ENCODE measurements around the gene C11orf65. TPM values are rescaled to one million over a fixed set of nuclear protein-coding genes. Genes with fewer than 3 reads are reported as not detected.
"Not testable (repeated sequence)": the region's sequence is repeated elsewhere in the genome, so short reads cannot be mapped to it uniquely, and the experiment has no call there.

The C11orf65 gene
- total RNA-seq, 1 donor = 1.1 TPM

GRCh38 chr11:108431370-108431769, 36.0 kb downstream of the C11orf65 start:
- Histone ChIP-seq H3K79me2 (ENCODE audit: insufficient read depth, low read length) (no peaks in the 10 kb centered on the region), H3K9me3 (ENCODE audit: low read depth, low read length) (no peaks in the 10 kb centered on the region), H2AFZ (ENCODE audit: low read length) (no peak overlapping the region), H3K4me2 (ENCODE audit: insufficient read depth, low read length) (no peak overlapping the region), H4K20me1 (ENCODE audit: insufficient read depth, low read length) (no peaks in the 10 kb centered on the region), H3K36me3 (ENCODE audit: insufficient read depth, low read length) (no peaks in the 10 kb centered on the region), H3K4me1 (ENCODE audit: insufficient read depth, low read length) (no peaks in the 10 kb centered on the region), H3K4me3 (ENCODE audit: insufficient read depth, low read length) (no peak overlapping the region), H3K27ac (ENCODE audit: low read depth, low read length) (no peak overlapping the region), H3K27me3 (ENCODE audit: insufficient read depth, low read length) (no peaks in the 10 kb centered on the region)
- no peak for DNase-seq (ENCODE audit: insufficient read length, low spot score, missing footprints)
- TF ChIP-seq, protein P1, sequence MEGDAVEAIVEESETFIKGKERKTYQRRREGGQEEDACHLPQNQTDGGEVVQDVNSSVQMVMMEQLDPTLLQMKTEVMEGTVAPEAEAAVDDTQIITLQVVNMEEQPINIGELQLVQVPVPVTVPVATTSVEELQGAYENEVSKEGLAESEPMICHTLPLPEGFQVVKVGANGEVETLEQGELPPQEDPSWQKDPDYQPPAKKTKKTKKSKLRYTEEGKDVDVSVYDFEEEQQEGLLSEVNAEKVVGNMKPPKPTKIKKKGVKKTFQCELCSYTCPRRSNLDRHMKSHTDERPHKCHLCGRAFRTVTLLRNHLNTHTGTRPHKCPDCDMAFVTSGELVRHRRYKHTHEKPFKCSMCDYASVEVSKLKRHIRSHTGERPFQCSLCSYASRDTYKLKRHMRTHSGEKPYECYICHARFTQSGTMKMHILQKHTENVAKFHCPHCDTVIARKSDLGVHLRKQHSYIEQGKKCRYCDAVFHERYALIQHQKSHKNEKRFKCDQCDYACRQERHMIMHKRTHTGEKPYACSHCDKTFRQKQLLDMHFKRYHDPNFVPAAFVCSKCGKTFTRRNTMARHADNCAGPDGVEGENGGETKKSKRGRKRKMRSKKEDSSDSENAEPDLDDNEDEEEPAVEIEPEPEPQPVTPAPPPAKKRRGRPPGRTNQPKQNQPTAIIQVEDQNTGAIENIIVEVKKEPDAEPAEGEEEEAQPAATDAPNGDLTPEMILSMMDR (IDR thresholded peaks at IDR 0.05; ENCODE audit: extremely low read depth, low read depth, low read length) = no peak

GRCh38 chr11:108417551-108417950, 49.8 kb downstream of the C11orf65 start:
- not testable (repeated sequence) for H3K27ac ChIP-seq (ENCODE audit: low read depth, low read length); H3K27me3 ChIP-seq (ENCODE audit: insufficient read depth, low read length); H3K9me3 ChIP-seq (ENCODE audit: low read depth, low read length); H3K4me3 ChIP-seq (ENCODE audit: insufficient read depth, low read length); H3K4me2 ChIP-seq (ENCODE audit: insufficient read depth, low read length); H2AFZ ChIP-seq (ENCODE audit: low read length); H3K4me1 ChIP-seq (ENCODE audit: insufficient read depth, low read length); H4K20me1 ChIP-seq (ENCODE audit: insufficient read depth, low read length); DNase-seq (ENCODE audit: insufficient read length, low spot score, missing footprints); H3K79me2 ChIP-seq (ENCODE audit: insufficient read depth, low read length); H3K36me3 ChIP-seq (ENCODE audit: insufficient read depth, low read length)
- TF ChIP-seq, protein P1 (IDR thresholded peaks at IDR 0.05; ENCODE audit: extremely low read depth, low read depth, low read length) = peak; percentile 17

DNA sequence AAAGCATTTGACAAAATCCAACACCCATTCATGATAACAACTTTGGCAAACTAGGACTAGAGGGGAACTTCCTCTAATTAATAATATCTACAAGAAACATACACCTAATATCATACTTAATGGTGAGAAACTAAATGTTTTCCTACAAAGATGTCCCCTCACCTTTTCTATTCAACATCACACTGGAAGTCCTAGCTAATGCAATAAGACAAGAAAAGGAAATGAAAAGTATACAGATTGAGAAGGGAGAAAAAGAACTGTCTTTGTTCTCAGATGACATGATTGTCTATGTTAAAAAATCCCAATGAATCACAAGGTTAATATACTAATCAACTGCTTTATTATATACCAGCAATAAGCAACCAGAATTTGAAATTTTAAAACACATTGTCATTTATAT, 52.4 kb downstream of the C11orf65 start:
- Histone ChIP-seq H3K27me3 (ENCODE audit: insufficient read depth, low read length) (no peaks in the 10 kb centered on the region), H4K20me1 (ENCODE audit: insufficient read depth, low read length) (no peaks in the 10 kb centered on the region), H3K9me3 (ENCODE audit: low read depth, low read length) (no peaks in the 10 kb centered on the region), H3K4me1 (ENCODE audit: insufficient read depth, low read length) (no peaks in the 10 kb centered on the region), H3K27ac (ENCODE audit: low read depth, low read length) (no peak overlapping the region), H2AFZ (ENCODE audit: low read length) (no peak overlapping the region), H3K4me3 (ENCODE audit: insufficient read depth, low read length) (no peak overlapping the region), H3K4me2 (ENCODE audit: insufficient read depth, low read length) (no peak overlapping the region), H3K79me2 (ENCODE audit: insufficient read depth, low read length) (no peaks in the 10 kb centered on the region), H3K36me3 (ENCODE audit: insufficient read depth, low read length) (no peaks in the 10 kb centered on the region)
- no peak for DNase-seq (ENCODE audit: insufficient read length, low spot score, missing footprints)
- TF ChIP-seq, protein P1 (IDR thresholded peaks at IDR 0.05; ENCODE audit: extremely low read depth, low read depth, low read length) = no peak

- Histone ChIP-seq H4K20me1 (ENCODE audit: insufficient read depth, low read length) (no peaks in the 10 kb centered on the region), H3K4me3 (ENCODE audit: insufficient read depth, low read length) (no peak overlapping the region), H3K9me3 (ENCODE audit: low read depth, low read length) (no peaks in the 10 kb centered on the region), H3K4me2 (ENCODE audit: insufficient read depth, low read length) (no peak overlapping the region), H3K79me2 (ENCODE audit: insufficient read depth, low read length) (no peaks in the 10 kb centered on the region), H3K4me1 (ENCODE audit: insufficient read depth, low read length) (no peaks in the 10 kb centered on the region), H3K27ac (ENCODE audit: low read depth, low read length) (no peak overlapping the region), H2AFZ (ENCODE audit: low read length) (no peak overlapping the region), H3K27me3 (ENCODE audit: insufficient read depth, low read length) (no peaks in the 10 kb centered on the region), H3K36me3 (ENCODE audit: insufficient read depth, low read length) (no peaks in the 10 kb centered on the region)
- no peak for DNase-seq (ENCODE audit: insufficient read length, low spot score, missing footprints)
- TF ChIP-seq, protein P1 (IDR thresholded peaks at IDR 0.05; ENCODE audit: extremely low read depth, low read depth, low read length) = no peak
Observed at GRCh38 chr11:108405706-108406105, 61.6 kb downstream of the C11orf65 start.

Data from osteoblast (primary cell).